ENCODE results near the gene GCAT. TPM values are rescaled to one million over a fixed set of nuclear protein-coding genes. Genes with fewer than 3 reads are reported as not detected.

The GCAT gene
- total and polyA plus RNA-seq, 10 of the 15 experiments (the other 5 are each of a cell fraction or from before 2014, with no cell fraction given), result 0.95 to 34.3 (median 15.3) TPM

GRCh38 chr22:37807410-37808293 lies at the start of gene GCAT (continued):
- no peak for TF ChIP-seq PRDM15 (CRISPR knock-in tag; IDR thresholded peaks at IDR 0.05)
- TF ChIP-seq SIX5 (IDR thresholded peaks at IDR 0.05; ENCODE audit: low read depth, low read length, severe bottlenecking), result no peak
- TF ChIP-seq EZH2 (IDR thresholded peaks at IDR 0.05; ENCODE audit: borderline replicate concordance, control insufficient read depth, low read depth, low read length), result no peak
- TF ChIP-seq BCL3 (IDR thresholded peaks at IDR 0.05; ENCODE audit: borderline replicate concordance, insufficient read depth, low read depth, low read length, poor library complexity, severe bottlenecking), result no peak
- 0 out of 2 replicates have a peak, but pooled peaks have one; percentile 35 for TF ChIP-seq HCFC1 (IDR thresholded peaks at IDR 0.05; ENCODE audit: low read length)
- no peak for TF ChIP-seq ESRRA (IDR thresholded peaks at IDR 0.05; ENCODE audit: low read length)
- no peak for TF ChIP-seq BMI1 (IDR thresholded peaks at IDR 0.05; ENCODE audit: borderline replicate concordance)
- TF ChIP-seq CREB1 (IDR thresholded peaks at IDR 0.05; ENCODE audit: low read depth), result peak; percentile 90
- peak; percentile 32; the same call in 1 of the 2 replicates for TF ChIP-seq ZNF687 (IDR thresholded peaks at IDR 0.05)
- TF ChIP-seq IKZF1 (conservative IDR thresholded peaks at IDR 0.05), result peak; percentile 87
- no peak for TF ChIP-seq NR2C2 (IDR thresholded peaks at IDR 0.05; ENCODE audit: borderline replicate concordance, control insufficient read depth, insufficient read length, low read depth)
- no peak for TF ChIP-seq CEBPZ (IDR thresholded peaks at IDR 0.05; ENCODE audit: low read depth, low read length)
- no peak for TF ChIP-seq MEF2A (IDR thresholded peaks at IDR 0.05; ENCODE audit: insufficient read depth, low read depth, low read length)
- TF ChIP-seq SREBF1 (IDR thresholded peaks at IDR 0.05; ENCODE audit: low read length), result no peak
- TF ChIP-seq PAX8 (IDR thresholded peaks at IDR 0.05), result no peak
- 0 out of 2 replicates have a peak, but pooled peaks have one; percentile 56 for TF ChIP-seq HDGF (IDR thresholded peaks at IDR 0.05)

Measured in GM12878 (cell line).